PC-9 (cell line): Measurements from ENCODE around the gene TACSTD2. TPM values are rescaled to one million over a fixed set of nuclear protein-coding genes. Genes with fewer than 3 reads are reported as not detected.

ENCODE experiments used
- BruUV-seq: library from RNA; stranded (reverse); fragments of 400-500 nt; replicated peaks from 2 replicates; lab custom pipeline; 2021; lab: Mats Ljungman, UMichigan
- CTCF ChIA-PET: fragments of 300-600 bp; sonication (Branson Sonifier 250); formaldehyde crosslinking; loops from one replicate; lab custom pipeline; 2022; ENCODE audit warnings: antibody characterized with exemption; lab: Charles Lee
- POLR2A ChIA-PET: fragments of 300-600 bp; sonication (Branson Sonifier 250); formaldehyde crosslinking; loops from one replicate; lab custom pipeline; 2022; ENCODE audit warnings: antibody characterized with exemption; ENCODE audit not compliant: unreplicated experiment; lab: Charles Lee
- DNase-seq, 2 experiments: peaks; one replicate each; pipeline versions ENCODE4 v3.0.0 to v3.0.0-alpha.2; 2015 to 2022; ENCODE audit warnings: mixed read lengths in 1 of 2
- H2AFZ ChIP-seq: fragments of 200-600 bp; sonication (generic); 2 replicates; pipeline ENCODE4 v1.8.1; 2017; ENCODE audit warnings: antibody characterized with exemption
- H3F3A ChIP-seq: fragments of 200-600 bp; sonication (generic); 2 replicates; pipeline ENCODE4 v1.8.1; 2017; ENCODE audit warnings: antibody characterized with exemption, mild to moderate bottlenecking, low read depth; ENCODE audit not compliant: insufficient read depth
- H3K27ac ChIP-seq: fragments of 200-600 bp; sonication (generic); 2 replicates; pipeline ENCODE4 v1.6.1; 2016; ENCODE audit warnings: mixed run types
- H3K27me3 ChIP-seq: fragments of 200-600 bp; sonication (generic); 2 replicates; pipeline ENCODE4 v1.6.1; 2016; ENCODE audit warnings: low read depth, mixed run types; ENCODE audit not compliant: insufficient read depth
- H3K36me3 ChIP-seq: fragments of 200-600 bp; sonication (generic); 2 replicates; pipeline ENCODE4 v1.6.1; 2016; ENCODE audit warnings: low read depth, mixed run types
- H3K4me1 ChIP-seq: fragments of 200-600 bp; sonication (generic); replicated peaks from 2 replicates; pipeline ENCODE4 v1.6.1; 2016; ENCODE audit warnings: mixed run types; ENCODE audit not compliant: insufficient read depth
- H3K4me2 ChIP-seq: fragments of 200-600 bp; sonication (generic); 2 replicates; pipeline ENCODE4 v1.6.1; 2017; ENCODE audit warnings: mixed run types
- H3K4me3 ChIP-seq: fragments of 200-600 bp; sonication (generic); 2 replicates; pipeline ENCODE4 v1.6.1; 2016; ENCODE audit warnings: mixed run types
- H3K79me2 ChIP-seq: fragments of 200-600 bp; sonication (generic); 2 replicates; pipeline ENCODE4 v1.6.1; 2017; ENCODE audit warnings: low read depth, mixed run types
- H3K9me2 ChIP-seq: fragments of 200-600 bp; sonication (generic); 2 replicates; pipeline ENCODE4 v1.8.1; 2017; ENCODE audit warnings: mild to moderate bottlenecking; ENCODE audit not compliant: insufficient read depth
- H3K9me3 ChIP-seq: fragments of 200-600 bp; sonication (generic); 2 replicates; pipeline ENCODE4 v1.8.1; 2016; ENCODE audit warnings: low read depth; ENCODE audit not compliant: insufficient read depth
- H4K20me1 ChIP-seq: fragments of 200-600 bp; sonication (generic); 2 replicates; pipeline ENCODE4 v1.8.1; 2017; ENCODE audit not compliant: insufficient read depth
- EZH2 ChIP-seq: fragments of 200-600 bp; sonication (generic); IDR thresholded peaks from 2 replicates; pipeline ENCODE4 v1.8.0; 2017; ENCODE audit warnings: antibody characterized with exemption, low read depth
- intact Hi-C: fragments of 100-400 bp; cut with micrococcal nuclease; formaldehyde crosslinking; loops from one replicate; pipeline ENCODE4 v1.10.0; 2022; ENCODE audit not compliant: unreplicated experiment
- total RNA-seq: library from RNA; stranded (reverse); gene quantifications from 2 replicates; pipeline ENCODE4 v1.2.3, GENCODE V29; 2021
- TF ChIP-seq, protein P1 (sequence below): fragments of 200-600 bp; sonication (generic); conservative IDR thresholded peaks from 2 replicates; pipeline ENCODE4 v1.6.1; 2017; ENCODE audit warnings: mixed run types, antibody characterized with exemption, mild to moderate bottlenecking, moderate library complexity

Gene TACSTD2
- total RNA-seq, 1 experiment from 2014 or later = 489 TPM

DNA sequence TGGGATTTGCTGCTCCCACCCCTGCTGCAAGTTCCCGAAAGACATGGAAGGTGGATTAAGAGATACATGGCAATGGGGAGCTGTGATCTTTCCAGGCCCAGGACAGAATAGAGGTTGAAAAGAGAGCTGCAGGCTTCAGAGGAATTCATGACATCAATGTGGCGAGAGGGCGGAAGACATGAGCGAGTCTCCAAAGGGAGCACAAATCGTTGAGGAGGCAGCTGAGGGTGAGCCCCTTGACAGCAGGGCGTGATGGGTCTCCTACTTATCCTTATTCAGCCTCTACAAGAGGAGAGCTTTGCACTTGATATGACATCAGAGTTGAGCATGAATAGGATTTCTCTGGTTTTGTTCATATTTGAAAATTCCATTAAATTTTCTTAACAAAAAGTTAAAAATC is 45.5 kb upstream of the TACSTD2 start:
- Histone ChIP-seq H2AFZ (no peak overlapping the region), H3K4me1 (peaks cover 41% of the 10 kb centered on the region), H3F3A (peaks cover 25% of the 10 kb centered on the region), H3K9me2 (no peaks in the 10 kb centered on the region), H3K36me3 (no peaks in the 10 kb centered on the region), H3K27ac (no peak overlapping the region), H3K9me3 (no peaks in the 10 kb centered on the region), H3K4me2 (no peak overlapping the region), H3K4me3 (no peak overlapping the region), H3K79me2 (0 out of 2 replicates have a peak, but pooled peaks cover 7% of the 10 kb centered on the region), H3K27me3 (no peaks in the 10 kb centered on the region), H4K20me1 (no peaks in the 10 kb centered on the region)
- no peak for DNase-seq
- ChIA-PET POLR2A (no interaction called here), CTCF (no interaction called here)
- no TSS peak for BruUV-seq
- no peak for TF ChIP-seq EZH2
- TF ChIP-seq, protein P1, sequence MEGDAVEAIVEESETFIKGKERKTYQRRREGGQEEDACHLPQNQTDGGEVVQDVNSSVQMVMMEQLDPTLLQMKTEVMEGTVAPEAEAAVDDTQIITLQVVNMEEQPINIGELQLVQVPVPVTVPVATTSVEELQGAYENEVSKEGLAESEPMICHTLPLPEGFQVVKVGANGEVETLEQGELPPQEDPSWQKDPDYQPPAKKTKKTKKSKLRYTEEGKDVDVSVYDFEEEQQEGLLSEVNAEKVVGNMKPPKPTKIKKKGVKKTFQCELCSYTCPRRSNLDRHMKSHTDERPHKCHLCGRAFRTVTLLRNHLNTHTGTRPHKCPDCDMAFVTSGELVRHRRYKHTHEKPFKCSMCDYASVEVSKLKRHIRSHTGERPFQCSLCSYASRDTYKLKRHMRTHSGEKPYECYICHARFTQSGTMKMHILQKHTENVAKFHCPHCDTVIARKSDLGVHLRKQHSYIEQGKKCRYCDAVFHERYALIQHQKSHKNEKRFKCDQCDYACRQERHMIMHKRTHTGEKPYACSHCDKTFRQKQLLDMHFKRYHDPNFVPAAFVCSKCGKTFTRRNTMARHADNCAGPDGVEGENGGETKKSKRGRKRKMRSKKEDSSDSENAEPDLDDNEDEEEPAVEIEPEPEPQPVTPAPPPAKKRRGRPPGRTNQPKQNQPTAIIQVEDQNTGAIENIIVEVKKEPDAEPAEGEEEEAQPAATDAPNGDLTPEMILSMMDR = no peak
- intact Hi-C loops = no loop called here

- H3K9me2 ChIP-seq = no peaks in the 10 kb centered on the region
- H3K4me1 ChIP-seq = peaks cover 46% of the 10 kb centered on the region
- H3K4me2 ChIP-seq = peak overlapping the region; percentile 78; the same call in 1 of the 2 replicates
- peaks cover 25% of the 10 kb centered on the region for H3F3A ChIP-seq
- POLR2A ChIA-PET = interaction anchor here (0.9 kb wide), 1 partner anchor 44 kb away, joined by 3 read pairs; the partner anchor contains the start of gene TACSTD2
- H3K36me3 ChIP-seq = no peaks in the 10 kb centered on the region
- no peak for DNase-seq
- no peak for TF ChIP-seq EZH2
- TF ChIP-seq, protein P1 = no peak
- H3K79me2 ChIP-seq = 0 out of 2 replicates have a peak, but pooled peaks cover 7% of the 10 kb centered on the region
- CTCF ChIA-PET = no interaction called here
- H2AFZ ChIP-seq = no peak overlapping the region
- no peaks in the 10 kb centered on the region for H3K27me3 ChIP-seq
- H3K27ac ChIP-seq = peak overlapping the region; percentile 76
- no peak overlapping the region for H3K4me3 ChIP-seq
- no peaks in the 10 kb centered on the region for H3K9me3 ChIP-seq
- no TSS peak for BruUV-seq
- no peaks in the 10 kb centered on the region for H4K20me1 ChIP-seq
- intact Hi-C loops = loop anchor here (2.0 kb wide), 1 partner anchor 29 kb away; no protein-coding TSS in a partner anchor
These were observed 44.3 kb upstream of the TACSTD2 start for GRCh38 chr1:58621391-58621790.

- BruUV-seq = no TSS peak
- H3K79me2 ChIP-seq = 0 out of 2 replicates have a peak, but pooled peaks cover 7% of the 10 kb centered on the region
- no peaks in the 10 kb centered on the region for H3K27me3 ChIP-seq
- H3K4me2 ChIP-seq = peak overlapping the region; percentile 78
- intact Hi-C loops = loop anchor here (1.0 to 2.0 kb wide), 3 partner anchors 28 to 44 kb away; partner anchors contain the start of gene TACSTD2
- H2AFZ ChIP-seq = no peak overlapping the region
- H3K9me2 ChIP-seq = no peaks in the 10 kb centered on the region
- peaks cover 25% of the 10 kb centered on the region for H3F3A ChIP-seq
- TF ChIP-seq EZH2 = no peak
- TF ChIP-seq, protein P1 = no peak
- ChIA-PET CTCF (no interaction called here), POLR2A (interaction anchor here (0.5 to 0.9 kb wide), 3 partner anchors 29 to 734 kb away, joined by 3 to 5 read pairs (median 3); partner anchors contain the start of gene TACSTD2)
- peaks cover 46% of the 10 kb centered on the region for H3K4me1 ChIP-seq
- no peaks in the 10 kb centered on the region for H4K20me1 ChIP-seq
- peak overlapping the region; percentile 76 for H3K27ac ChIP-seq
- H3K9me3 ChIP-seq = no peaks in the 10 kb centered on the region
- H3K4me3 ChIP-seq = no peak overlapping the region
- no peaks in the 10 kb centered on the region for H3K36me3 ChIP-seq
- DNase-seq = peak; percentile 35 to 73
These were observed 43.9 kb upstream of the TACSTD2 start for GRCh38 chr1:58620926-58621325.
